Measurements from ENCODE around the gene MED13L.

MED13L gene

DNA sequence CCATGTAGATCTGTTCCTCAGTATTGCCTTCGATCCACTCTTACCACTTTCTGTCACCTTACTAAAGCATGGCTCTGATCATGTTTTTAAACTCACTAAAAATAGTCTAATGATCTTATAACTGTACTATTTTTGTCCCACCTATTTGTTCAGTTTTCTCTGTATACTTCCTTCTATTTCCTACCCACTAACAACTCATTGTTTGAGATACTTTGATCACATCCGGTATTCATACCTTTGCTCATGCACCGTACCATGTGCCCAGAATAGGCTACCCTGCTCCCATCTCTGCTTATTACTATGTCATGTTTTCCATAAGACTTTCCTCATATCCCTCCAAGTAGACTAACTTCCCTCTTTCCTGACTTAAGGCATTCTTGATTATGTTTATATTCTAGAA is 128.6 kb downstream of the MED13L start:
- H3K9me3 ChIP-seq (ENCODE audit: insufficient read depth, low read length), result no peaks in the 10 kb centered on the region
- H3F3A ChIP-seq (ENCODE audit: insufficient read depth), result no peaks in the 10 kb centered on the region
- no peaks in the 10 kb centered on the region for H3K79me2 ChIP-seq (ENCODE audit: insufficient read depth, low read length)
- H3K27me3 ChIP-seq (ENCODE audit: low read length), result no peaks in the 10 kb centered on the region
- no peak overlapping the region for H2AFZ ChIP-seq (ENCODE audit: low read depth, low read length, severe bottlenecking)
- no peak overlapping the region for H3K9ac ChIP-seq (ENCODE audit: low read length)
- H3K36me3 ChIP-seq (ENCODE audit: low read length), result no peaks in the 10 kb centered on the region
- H3K9me2 ChIP-seq (replicated peaks; ENCODE audit: insufficient read depth, low read length), result no peaks in the 10 kb centered on the region
- TF ChIP-seq EZH2phosphoT487 (conservative IDR thresholded peaks at IDR 0.05; ENCODE audit: low read length), result no peak
- TF ChIP-seq, protein P1, sequence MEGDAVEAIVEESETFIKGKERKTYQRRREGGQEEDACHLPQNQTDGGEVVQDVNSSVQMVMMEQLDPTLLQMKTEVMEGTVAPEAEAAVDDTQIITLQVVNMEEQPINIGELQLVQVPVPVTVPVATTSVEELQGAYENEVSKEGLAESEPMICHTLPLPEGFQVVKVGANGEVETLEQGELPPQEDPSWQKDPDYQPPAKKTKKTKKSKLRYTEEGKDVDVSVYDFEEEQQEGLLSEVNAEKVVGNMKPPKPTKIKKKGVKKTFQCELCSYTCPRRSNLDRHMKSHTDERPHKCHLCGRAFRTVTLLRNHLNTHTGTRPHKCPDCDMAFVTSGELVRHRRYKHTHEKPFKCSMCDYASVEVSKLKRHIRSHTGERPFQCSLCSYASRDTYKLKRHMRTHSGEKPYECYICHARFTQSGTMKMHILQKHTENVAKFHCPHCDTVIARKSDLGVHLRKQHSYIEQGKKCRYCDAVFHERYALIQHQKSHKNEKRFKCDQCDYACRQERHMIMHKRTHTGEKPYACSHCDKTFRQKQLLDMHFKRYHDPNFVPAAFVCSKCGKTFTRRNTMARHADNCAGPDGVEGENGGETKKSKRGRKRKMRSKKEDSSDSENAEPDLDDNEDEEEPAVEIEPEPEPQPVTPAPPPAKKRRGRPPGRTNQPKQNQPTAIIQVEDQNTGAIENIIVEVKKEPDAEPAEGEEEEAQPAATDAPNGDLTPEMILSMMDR (IDR thresholded peaks at IDR 0.05; ENCODE audit: insufficient read depth, low read length, poor library complexity, severe bottlenecking), result no peak
- no peak overlapping the region for H3K27ac ChIP-seq (ENCODE audit: low read depth, low read length)
- H3K4me3 ChIP-seq (ENCODE audit: insufficient read depth, low read length, poor library complexity, severe bottlenecking), result no peak overlapping the region
- H4K20me1 ChIP-seq (ENCODE audit: low read depth, low read length), result peaks cover 9% of the 10 kb centered on the region
- H3K4me2 ChIP-seq (ENCODE audit: low read depth, low read length, poor library complexity, severe bottlenecking), result no peak overlapping the region

DNA sequence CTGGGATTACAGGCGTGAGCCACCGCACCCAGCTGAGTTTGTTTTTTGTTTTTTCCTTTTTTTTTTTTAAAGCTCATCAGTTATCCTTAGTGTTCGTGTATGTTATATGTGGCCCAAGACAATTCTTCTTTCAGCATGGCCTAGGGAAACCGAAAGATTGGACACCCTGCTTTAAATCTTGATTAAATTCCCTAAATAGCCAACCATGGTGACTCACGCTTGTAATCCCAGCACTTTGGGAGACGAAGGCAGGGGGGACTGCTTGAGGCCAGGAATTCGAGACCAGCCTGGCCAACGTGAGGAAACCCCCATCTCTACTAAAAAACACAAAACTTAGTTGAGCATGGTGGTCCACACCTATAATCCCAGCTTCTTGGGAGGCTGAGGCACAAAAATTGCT is 131.1 kb downstream of the MED13L start:
- no peaks in the 10 kb centered on the region for H3K9me3 ChIP-seq (ENCODE audit: insufficient read depth, low read length)
- no peaks in the 10 kb centered on the region for H3F3A ChIP-seq (ENCODE audit: insufficient read depth)
- peaks cover 7% of the 10 kb centered on the region for H4K20me1 ChIP-seq (ENCODE audit: low read depth, low read length)

DNA sequence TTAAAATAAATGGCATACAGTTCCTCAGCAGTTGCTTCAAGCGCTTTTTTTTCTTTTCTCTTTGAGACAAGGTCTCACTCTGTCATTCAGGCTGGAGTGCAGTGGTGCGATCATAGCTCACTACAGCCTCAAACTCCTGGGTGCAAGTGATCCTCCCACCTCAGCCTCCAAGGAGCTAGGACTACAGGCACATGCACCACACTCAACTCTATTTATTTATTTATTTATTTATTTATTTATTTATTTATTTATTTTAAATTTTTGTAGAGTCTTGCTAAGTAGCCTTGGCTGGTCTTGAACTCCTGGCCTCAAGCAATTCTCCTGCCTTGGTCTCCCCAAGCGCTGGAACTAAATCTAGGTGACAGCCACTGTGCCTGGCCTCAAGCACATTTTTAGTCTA is 132.0 kb downstream of the MED13L start:
- no peaks in the 10 kb centered on the region for H3K9me3 ChIP-seq (ENCODE audit: insufficient read depth, low read length)
- H3K4me2 ChIP-seq (ENCODE audit: low read depth, low read length, poor library complexity, severe bottlenecking), result no peak overlapping the region

More for the DNA sequence above, 131.1 kb downstream of the MED13L start:
- Histone ChIP-seq H2AFZ (ENCODE audit: low read depth, low read length, severe bottlenecking) (no peak overlapping the region), H3K9ac (ENCODE audit: low read length) (no peak overlapping the region), H3K4me2 (ENCODE audit: low read depth, low read length, poor library complexity, severe bottlenecking) (no peak overlapping the region), H3K4me3 (ENCODE audit: insufficient read depth, low read length, poor library complexity, severe bottlenecking) (no peak overlapping the region), H3K27me3 (ENCODE audit: low read length) (no peaks in the 10 kb centered on the region), H3K36me3 (ENCODE audit: low read length) (no peaks in the 10 kb centered on the region), H3K9me2 (replicated peaks; ENCODE audit: insufficient read depth, low read length) (no peaks in the 10 kb centered on the region), H3K79me2 (ENCODE audit: insufficient read depth, low read length) (no peaks in the 10 kb centered on the region), H3K27ac (ENCODE audit: low read depth, low read length) (no peak overlapping the region)
- TF ChIP-seq, protein P1 (IDR thresholded peaks at IDR 0.05; ENCODE audit: insufficient read depth, low read length, poor library complexity, severe bottlenecking), result no peak
- TF ChIP-seq EZH2phosphoT487 (conservative IDR thresholded peaks at IDR 0.05; ENCODE audit: low read length), result no peak

More for the DNA sequence above, 132.0 kb downstream of the MED13L start:
- H3K27ac ChIP-seq (ENCODE audit: low read depth, low read length), result no peak overlapping the region
- TF ChIP-seq EZH2phosphoT487 (conservative IDR thresholded peaks at IDR 0.05; ENCODE audit: low read length), result no peak
- TF ChIP-seq, protein P1 (IDR thresholded peaks at IDR 0.05; ENCODE audit: insufficient read depth, low read length, poor library complexity, severe bottlenecking), result no peak
- no peaks in the 10 kb centered on the region for H3F3A ChIP-seq (ENCODE audit: insufficient read depth)
- H3K36me3 ChIP-seq (ENCODE audit: low read length), result no peaks in the 10 kb centered on the region
- no peak overlapping the region for H3K9ac ChIP-seq (ENCODE audit: low read length)
- H3K79me2 ChIP-seq (ENCODE audit: insufficient read depth, low read length), result no peaks in the 10 kb centered on the region
- no peaks in the 10 kb centered on the region for H3K9me2 ChIP-seq (replicated peaks; ENCODE audit: insufficient read depth, low read length)
- H2AFZ ChIP-seq (ENCODE audit: low read depth, low read length, severe bottlenecking), result no peak overlapping the region
- H4K20me1 ChIP-seq (ENCODE audit: low read depth, low read length), result peaks cover 7% of the 10 kb centered on the region; the same call in 1 of the 2 replicates
- H3K27me3 ChIP-seq (ENCODE audit: low read length), result no peaks in the 10 kb centered on the region
- H3K4me3 ChIP-seq (ENCODE audit: insufficient read depth, low read length, poor library complexity, severe bottlenecking), result no peak overlapping the region

Measured in SU-DHL-6 (cell line).